Spinal cord (tissue), 10 donors: ENCODE measurements around the gene MKRN1. TPM values are rescaled to one million over a fixed set of nuclear protein-coding genes. Genes with fewer than 3 reads are reported as not detected.
"Not testable (repeated sequence)": the region's sequence is repeated elsewhere in the genome, so short reads cannot be mapped to it uniquely, and the experiment has no call there.

Source experiments
- DNase-seq, 6 donors: peaks; one replicate each; pipeline versions ENCODE4 v3.0.0 to v3.0.0-alpha.2; 2013 to 2015; ENCODE audit warnings: low spot score in 6 of 6, low read depth in 4 of 6
- H3K27ac ChIP-seq: one replicate; pipeline ENCODE4 v1.5.1; 2013; ENCODE audit warnings: low read depth, low read length, control low read depth
- H3K27me3 ChIP-seq: one replicate; pipeline ENCODE4 v1.6.1; 2013; ENCODE audit warnings: low read length; ENCODE audit not compliant: control insufficient read depth, insufficient read depth
- H3K36me3 ChIP-seq: one replicate; pipeline ENCODE4 v1.6.1; 2013; ENCODE audit warnings: low read length; ENCODE audit not compliant: control insufficient read depth, insufficient read depth
- H3K4me1 ChIP-seq: one replicate; pipeline ENCODE4 v1.6.1; 2013; ENCODE audit warnings: low read length; ENCODE audit not compliant: control insufficient read depth, insufficient read depth
- H3K4me3 ChIP-seq: one replicate; pipeline ENCODE4 v1.5.1; 2013; ENCODE audit warnings: low read depth, low read length, control low read depth
- H3K9me3 ChIP-seq: one replicate; pipeline ENCODE4 v1.6.1; 2013; ENCODE audit warnings: low read length; ENCODE audit not compliant: control insufficient read depth, insufficient read depth
- WGBS: methylation state at CpG from one replicate; pipeline ENCODE4 v1.1.5; 2013; ENCODE audit warnings: missing lambda C conversion rate; ENCODE audit not compliant: insufficient coverage; 5-methylcytosine and 5-hydroxymethylcytosine counted together
- polyA plus RNA-seq, 2 donors: library from polyadenylated mRNA; unstranded; fragments of 120-200 nt; gene quantifications; one replicate each; pipeline ENCODE4 v1.2.1, GENCODE V29; 2013; ENCODE audit not compliant: insufficient read length in 2 of 2
- total RNA-seq, 2 donors: library from RNA; depleted of rRNA in 1 of 2; stranded (reverse); fragments of 120-200 nt in 1 of 2; fragments of >200 nt in 1 of 2; gene quantifications; one replicate each; pipeline versions ENCODE4 v1.2.3 to v1.2.4, GENCODE V29; 2013 to 2014
- donor health status: healthy.

MKRN1 gene
- total and polyA plus RNA-seq, 4 donors = 84.2 to 151 (median 122) TPM

GRCh38 chr7:140512317-140513000 is 33.2 kb upstream of the MKRN1 start:
- WGBS = 37% methylated on average over 7 of the region's 9 CpGs
- no peak for DNase-seq
- Histone ChIP-seq H3K4me3 (no peak overlapping the region), H3K27me3 (no peaks in the 10 kb centered on the region), H3K4me1 (peaks cover under 1% of the 10 kb centered on the region), H3K27ac (no peak overlapping the region), H3K9me3 (no peaks in the 10 kb centered on the region), H3K36me3 (peaks cover 9% of the 10 kb centered on the region)

DNA sequence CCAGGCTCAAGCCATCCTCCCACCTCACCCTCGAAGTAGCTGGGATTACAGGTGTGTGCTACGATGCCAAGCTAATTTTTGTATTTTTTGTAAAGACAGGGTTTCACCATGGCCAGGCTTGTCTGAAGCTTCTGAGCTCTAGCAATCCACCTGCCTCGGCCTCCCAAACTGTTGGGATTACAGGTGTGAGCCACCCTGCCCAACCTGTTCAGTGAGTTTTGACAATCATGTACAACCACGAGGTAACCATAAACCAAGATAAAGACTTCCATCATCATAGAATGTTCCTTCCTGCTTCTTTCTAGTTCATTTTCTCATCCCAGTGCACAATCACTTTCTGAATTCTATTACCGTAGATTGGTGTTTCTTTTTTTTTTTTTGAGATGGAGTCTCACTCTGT is 30.5 kb upstream of the MKRN1 start:
- Histone ChIP-seq H3K9me3 (no peaks in the 10 kb centered on the region), H3K4me1 (peaks cover 10% of the 10 kb centered on the region), H3K27me3 (no peaks in the 10 kb centered on the region), H3K4me3 (no peak overlapping the region), H3K27ac (no peak overlapping the region), H3K36me3 (no peaks in the 10 kb centered on the region)
- WGBS = 92% methylated on average over 2 of the region's 5 CpGs
- DNase-seq = no peak

DNA sequence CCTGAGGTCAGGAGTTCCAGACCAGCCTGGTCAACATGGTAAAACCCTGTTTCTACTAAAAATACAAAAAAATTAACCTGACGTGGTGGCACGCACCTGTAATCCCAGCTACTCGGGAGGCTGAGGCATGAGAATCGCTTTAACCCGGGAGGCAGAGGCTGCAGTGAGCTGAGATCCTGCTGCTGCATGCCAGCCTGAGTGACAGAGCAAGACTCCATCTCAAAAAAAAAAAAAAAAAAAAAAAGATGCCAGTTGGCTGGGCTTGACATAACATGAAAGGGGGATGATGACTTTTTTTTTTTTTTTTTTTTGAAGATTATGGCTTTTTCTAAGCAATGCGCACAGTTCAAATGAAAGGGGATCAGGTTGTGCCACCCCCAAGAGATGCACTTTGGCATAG is 28.3 kb upstream of the MKRN1 start:
- not testable (repeated sequence) for H3K36me3 ChIP-seq, H3K9me3 ChIP-seq, H3K4me1 ChIP-seq, H3K27me3 ChIP-seq, H3K27ac ChIP-seq, DNase-seq, H3K4me3 ChIP-seq
- 96% methylated on average over 5 of the region's 6 CpGs for WGBS

DNA sequence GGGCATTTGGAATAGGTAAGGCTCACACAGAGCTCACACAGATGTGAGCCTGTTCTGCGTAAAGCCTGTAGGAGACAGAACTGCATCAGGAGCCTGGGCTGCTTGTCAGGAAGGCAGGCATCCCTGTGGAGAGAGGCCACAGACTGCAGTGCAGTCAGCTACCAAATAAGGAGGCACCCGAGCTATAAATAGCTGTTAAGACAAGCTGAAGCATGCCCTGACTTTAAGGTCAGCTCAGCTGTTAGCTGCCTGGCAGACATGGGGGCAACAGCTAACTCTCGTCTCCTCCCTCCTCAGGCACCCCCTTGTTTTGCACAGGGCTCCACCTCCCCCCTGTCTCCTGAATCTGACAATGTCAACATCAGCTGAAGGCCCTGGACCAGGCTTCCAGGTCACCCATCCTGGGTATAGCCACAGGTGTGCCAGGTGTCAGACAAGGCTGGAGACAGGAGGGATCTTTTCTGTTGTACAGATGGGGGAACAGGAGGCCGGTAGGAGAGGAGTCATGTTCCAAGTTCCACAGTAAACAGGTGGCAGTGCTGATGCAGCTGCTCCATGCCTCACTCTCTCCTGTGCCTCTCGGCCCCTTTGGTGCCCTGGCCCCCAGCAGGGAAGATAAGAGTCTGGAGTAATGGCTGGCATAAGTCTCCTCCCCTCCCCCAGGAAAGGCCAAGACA is 27.6 kb upstream of the MKRN1 start:
- Histone ChIP-seq H3K4me1 (peaks cover 10% of the 10 kb centered on the region), H3K4me3 (no peak overlapping the region), H3K27ac (no peak overlapping the region), H3K9me3 (no peaks in the 10 kb centered on the region), H3K27me3 (no peaks in the 10 kb centered on the region), H3K36me3 (no peaks in the 10 kb centered on the region)
- DNase-seq = peak in 2 of 6 donors; percentile 35 to 55
- 24% methylated on average over 4 of the region's 5 CpGs for WGBS

- H3K4me3 ChIP-seq = no peak overlapping the region
- H3K27ac ChIP-seq = no peak overlapping the region
- H3K36me3 ChIP-seq = no peaks in the 10 kb centered on the region
- peaks cover 5% of the 10 kb centered on the region for H3K4me1 ChIP-seq
- DNase-seq = no peak
- H3K27me3 ChIP-seq = no peaks in the 10 kb centered on the region
- no peaks in the 10 kb centered on the region for H3K9me3 ChIP-seq
- 80% methylated on average over 5 of the region's 5 CpGs for WGBS
Observed at GRCh38 chr7:140501966-140502365, 22.7 kb upstream of the MKRN1 start.

- not testable (repeated sequence) for H3K36me3 ChIP-seq, DNase-seq, H3K27ac ChIP-seq, H3K9me3 ChIP-seq, H3K4me1 ChIP-seq, H3K27me3 ChIP-seq, H3K4me3 ChIP-seq
- 93% methylated on average over 3 of the region's 7 CpGs for WGBS
Observed at GRCh38 chr7:140497807-140498206, 18.5 kb upstream of the MKRN1 start.

DNA sequence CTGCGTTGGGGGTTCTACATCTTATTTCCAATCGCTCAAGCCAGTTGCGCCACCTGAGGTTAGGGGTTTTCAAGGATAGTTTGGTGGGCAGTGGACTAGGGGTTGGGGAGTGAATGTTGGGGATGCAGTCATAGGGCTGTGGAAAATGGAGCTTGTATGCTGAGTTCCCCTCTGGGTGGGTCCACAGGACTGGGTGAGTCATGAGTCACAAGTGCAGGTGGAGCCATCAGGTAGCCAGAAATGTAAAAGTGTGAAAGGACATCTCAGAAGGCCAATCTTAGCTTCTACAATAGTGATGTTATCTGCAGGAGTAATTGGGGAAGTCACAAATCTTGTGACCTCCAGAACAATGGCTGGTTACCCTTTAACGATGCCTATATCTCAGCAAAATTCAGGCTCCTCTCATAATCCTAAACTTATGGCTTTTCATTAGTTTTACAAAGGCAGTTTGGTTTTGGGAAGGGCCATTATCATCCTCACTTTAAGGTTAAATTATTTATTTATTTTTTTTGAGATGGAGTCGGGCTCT is 18.0 kb upstream of the MKRN1 start:
- WGBS = 100% methylated on average over 2 of the region's 5 CpGs

GRCh38 chr7:140495514-140496097 is 16.3 kb upstream of the MKRN1 start:
- H3K9me3 ChIP-seq = no peaks in the 10 kb centered on the region
- H3K27ac ChIP-seq = no peak overlapping the region
- no peak overlapping the region for H3K4me3 ChIP-seq
- no peaks in the 10 kb centered on the region for H3K36me3 ChIP-seq
- 95% methylated on average over 7 of the region's 9 CpGs for WGBS
- no peaks in the 10 kb centered on the region for H3K27me3 ChIP-seq
- no peaks in the 10 kb centered on the region for H3K4me1 ChIP-seq
- DNase-seq = no peak

More for the DNA sequence above, 18.0 kb upstream of the MKRN1 start:
- no peak overlapping the region for H3K27ac ChIP-seq
- H3K27me3 ChIP-seq = no peaks in the 10 kb centered on the region
- no peaks in the 10 kb centered on the region for H3K9me3 ChIP-seq
- no peak overlapping the region for H3K4me3 ChIP-seq
- no peak for DNase-seq
- no peaks in the 10 kb centered on the region for H3K36me3 ChIP-seq
- no peaks in the 10 kb centered on the region for H3K4me1 ChIP-seq

DNA sequence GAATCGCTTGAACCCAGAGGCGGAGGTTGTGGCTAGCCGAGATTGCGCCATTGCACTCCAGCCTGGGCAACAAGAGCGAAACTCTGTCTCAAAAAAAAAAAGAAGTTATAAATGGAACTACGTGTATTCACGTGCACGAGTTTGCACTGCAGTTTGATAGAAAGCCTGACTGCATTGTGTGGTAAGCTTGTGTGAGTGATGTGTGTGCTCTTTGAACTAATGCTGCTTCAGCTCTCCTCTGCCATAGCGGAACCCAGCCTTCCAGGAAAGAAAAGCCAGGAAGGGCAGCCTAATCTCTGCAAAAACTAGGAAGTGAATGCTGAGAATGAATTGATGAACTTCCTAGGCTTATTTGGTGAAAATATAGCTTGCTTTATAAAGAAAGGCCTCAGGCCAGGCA is 15.6 kb upstream of the MKRN1 start:
- Histone ChIP-seq H3K9me3 (no peaks in the 10 kb centered on the region), H3K4me3 (no peak overlapping the region), H3K27me3 (no peaks in the 10 kb centered on the region), H3K27ac (no peak overlapping the region), H3K4me1 (no peaks in the 10 kb centered on the region), H3K36me3 (no peaks in the 10 kb centered on the region)
- 88% methylated on average over 9 of the region's 9 CpGs for WGBS
- no peak for DNase-seq

GRCh38 chr7:140489026-140489359 is 9.7 kb upstream of the MKRN1 start:
- H3K27me3 ChIP-seq = no peaks in the 10 kb centered on the region
- H3K9me3 ChIP-seq = no peaks in the 10 kb centered on the region
- DNase-seq = no peak
- H3K36me3 ChIP-seq = no peaks in the 10 kb centered on the region
- H3K27ac ChIP-seq = no peak overlapping the region
- WGBS = 100% methylated on average over 1 of the region's 2 CpGs
- no peaks in the 10 kb centered on the region for H3K4me1 ChIP-seq
- no peak overlapping the region for H3K4me3 ChIP-seq
